GM12801 (cell line): Measurements from ENCODE around the gene SRGN.

Source experiments
- TF ChIP-seq, protein P1 (sequence below): IDR thresholded peaks from one replicate; pipeline ENCODE4 v1.5.1; 2011; ENCODE audit warnings: control low read depth; ENCODE audit not compliant: insufficient read length; ENCODE audit errors: extremely low read depth

Gene SRGN

DNA sequence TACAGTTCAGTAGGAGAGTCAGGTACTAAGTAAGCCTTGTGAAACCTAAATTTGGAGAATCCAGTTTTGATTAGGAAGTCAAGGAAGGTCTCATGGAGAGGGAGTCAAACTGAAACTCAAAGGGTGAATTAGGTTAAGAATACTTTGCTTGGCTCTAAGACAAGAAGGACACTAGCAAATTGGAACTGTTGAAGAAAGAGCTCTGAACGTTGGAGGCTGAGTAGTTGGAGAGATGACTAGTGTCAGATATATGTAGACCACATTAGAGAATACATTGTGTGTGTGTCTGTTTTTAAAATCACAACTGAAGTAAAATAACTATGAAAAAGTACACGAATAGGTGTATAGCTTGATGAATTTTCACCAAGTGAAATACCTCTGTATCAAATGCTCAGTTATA is 42.3 kb downstream of the SRGN start:
- TF ChIP-seq, protein P1, sequence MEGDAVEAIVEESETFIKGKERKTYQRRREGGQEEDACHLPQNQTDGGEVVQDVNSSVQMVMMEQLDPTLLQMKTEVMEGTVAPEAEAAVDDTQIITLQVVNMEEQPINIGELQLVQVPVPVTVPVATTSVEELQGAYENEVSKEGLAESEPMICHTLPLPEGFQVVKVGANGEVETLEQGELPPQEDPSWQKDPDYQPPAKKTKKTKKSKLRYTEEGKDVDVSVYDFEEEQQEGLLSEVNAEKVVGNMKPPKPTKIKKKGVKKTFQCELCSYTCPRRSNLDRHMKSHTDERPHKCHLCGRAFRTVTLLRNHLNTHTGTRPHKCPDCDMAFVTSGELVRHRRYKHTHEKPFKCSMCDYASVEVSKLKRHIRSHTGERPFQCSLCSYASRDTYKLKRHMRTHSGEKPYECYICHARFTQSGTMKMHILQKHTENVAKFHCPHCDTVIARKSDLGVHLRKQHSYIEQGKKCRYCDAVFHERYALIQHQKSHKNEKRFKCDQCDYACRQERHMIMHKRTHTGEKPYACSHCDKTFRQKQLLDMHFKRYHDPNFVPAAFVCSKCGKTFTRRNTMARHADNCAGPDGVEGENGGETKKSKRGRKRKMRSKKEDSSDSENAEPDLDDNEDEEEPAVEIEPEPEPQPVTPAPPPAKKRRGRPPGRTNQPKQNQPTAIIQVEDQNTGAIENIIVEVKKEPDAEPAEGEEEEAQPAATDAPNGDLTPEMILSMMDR = no peak

DNA sequence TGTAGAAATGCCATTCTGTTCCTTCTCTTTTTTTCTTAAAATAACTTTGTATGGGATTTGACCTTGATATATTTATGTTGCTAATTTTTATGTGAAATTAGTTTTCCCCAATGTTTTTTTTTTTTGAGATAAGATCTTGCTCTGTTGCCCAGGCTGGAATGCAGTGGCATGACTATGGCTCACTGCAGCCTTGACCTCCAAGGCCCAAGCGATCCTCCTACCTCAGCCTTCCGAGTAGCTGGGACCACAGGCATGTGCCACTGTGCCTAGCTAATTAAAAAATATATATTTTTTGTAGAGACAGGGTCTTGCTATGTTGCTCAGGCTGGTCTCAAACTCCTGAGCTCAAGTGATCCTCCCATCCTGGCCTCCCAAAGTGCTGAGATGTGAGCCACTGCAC is 52.1 kb downstream of the SRGN start:
- TF ChIP-seq, protein P1 = no peak

DNA sequence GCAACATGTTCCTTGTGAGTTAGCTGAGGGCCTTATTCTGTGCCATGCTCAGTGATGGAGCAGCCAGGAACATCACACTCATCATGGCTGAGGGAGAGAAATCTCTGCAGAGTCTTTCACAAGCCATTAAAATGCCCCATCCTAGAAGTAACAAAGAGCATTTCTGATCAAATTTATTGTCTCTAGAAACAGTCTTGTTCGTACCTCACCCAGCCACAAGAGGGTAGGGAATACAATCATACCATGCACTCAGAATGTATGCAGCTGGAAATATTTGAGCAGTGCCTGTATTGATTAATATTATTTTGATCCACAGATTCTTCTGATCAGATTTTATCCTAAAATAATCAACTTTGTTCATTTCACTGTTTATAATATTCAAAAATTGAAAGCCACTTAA is 53.4 kb downstream of the SRGN start:
- TF ChIP-seq, protein P1 = no peak

DNA sequence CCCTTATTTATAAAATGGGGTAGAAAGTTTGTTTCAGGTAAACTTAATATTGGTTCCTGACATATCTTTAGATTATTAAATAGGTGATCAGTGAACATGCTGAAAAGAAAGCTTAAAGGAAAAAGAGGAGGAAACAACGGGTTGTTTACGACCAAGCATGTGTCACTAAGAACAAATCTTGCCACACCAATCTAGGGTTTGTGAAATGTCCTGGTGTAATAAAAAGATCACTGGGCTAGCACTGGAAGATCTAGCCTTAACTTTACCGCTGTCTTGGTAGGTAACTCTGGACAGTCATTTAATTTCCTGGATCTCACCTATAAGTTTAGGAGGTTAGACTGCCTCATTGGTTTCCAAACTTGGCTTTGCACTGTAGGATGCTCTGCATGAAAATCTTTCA is 55.1 kb downstream of the SRGN start:
- TF ChIP-seq, protein P1 = no peak

DNA sequence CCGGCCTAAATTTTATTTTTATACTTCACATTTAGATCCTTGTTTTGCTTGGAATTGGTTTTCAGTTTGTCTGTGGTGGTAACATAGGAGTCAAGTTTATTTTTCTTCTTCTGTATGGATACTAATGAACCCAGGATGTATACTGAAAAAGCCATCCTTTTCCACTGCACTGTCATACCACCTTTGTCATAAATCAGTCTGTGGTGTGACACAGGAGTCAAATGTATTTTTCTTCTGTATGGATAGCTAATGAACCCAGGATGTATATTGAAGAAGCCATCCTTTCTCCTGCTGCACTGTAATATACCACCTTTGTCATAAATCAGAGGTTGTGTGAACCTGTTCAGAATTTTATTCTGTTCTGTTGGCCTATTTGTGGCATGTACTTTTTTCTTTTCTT is 57.4 kb downstream of the SRGN start:
- TF ChIP-seq, protein P1 = no peak

DNA sequence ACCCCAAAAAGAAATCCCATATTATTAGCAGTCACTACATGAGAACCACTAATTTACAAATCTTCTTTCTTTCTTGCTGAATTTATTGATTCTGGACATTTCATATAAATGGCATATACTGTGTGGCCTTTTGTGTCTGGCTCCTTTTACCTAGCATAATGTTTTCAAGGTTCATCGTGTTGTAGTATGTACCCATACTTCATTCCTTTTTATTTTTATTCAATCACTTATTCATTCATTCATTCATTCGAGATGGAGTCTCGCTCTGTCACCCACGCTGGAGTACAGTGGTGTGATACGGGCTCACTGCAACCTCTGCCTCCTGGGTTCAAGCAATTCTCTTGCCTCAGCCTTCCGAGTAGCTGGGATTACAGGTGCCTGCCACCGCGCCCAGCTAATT is 58.0 kb downstream of the SRGN start:
- TF ChIP-seq, protein P1 = no peak

DNA sequence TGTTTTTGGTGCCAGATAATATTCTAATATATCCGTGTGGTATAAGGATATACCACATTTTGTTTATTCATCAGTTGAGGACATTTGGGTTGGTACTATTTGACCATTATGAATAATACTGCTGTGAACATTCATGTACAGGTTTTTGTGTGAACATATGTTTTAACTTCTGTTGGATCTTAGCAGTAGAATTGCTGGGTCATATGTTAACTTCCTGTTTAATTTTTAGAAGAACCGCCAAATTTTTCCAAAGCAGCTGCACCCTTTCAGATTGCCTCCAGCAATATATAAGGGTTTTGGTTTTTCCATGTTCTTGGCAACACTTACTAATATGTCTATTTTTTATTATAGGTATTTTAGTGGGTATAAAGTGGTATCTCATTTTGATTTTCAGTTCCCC is 58.9 kb downstream of the SRGN start:
- TF ChIP-seq, protein P1 = no peak

DNA sequence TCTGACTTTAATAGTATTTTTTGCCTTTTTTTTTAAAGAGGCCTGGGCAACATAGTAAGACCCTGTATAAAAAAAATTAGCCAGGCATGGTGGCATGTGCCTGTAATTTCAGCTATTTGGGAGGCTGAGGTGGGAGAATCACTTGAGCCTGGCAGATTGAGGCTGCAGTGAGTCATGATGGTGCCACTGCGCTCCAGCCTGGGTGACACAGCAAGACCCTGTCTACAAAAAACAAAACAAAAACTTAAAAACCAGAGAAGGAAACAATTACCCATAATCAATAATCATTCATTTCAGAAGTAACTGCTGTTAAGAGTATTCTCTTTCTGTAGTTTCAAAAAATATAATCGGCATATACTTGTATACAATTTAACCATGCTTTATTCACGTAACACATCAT is 64.1 kb downstream of the SRGN start:
- TF ChIP-seq, protein P1 = no peak
